Measurements from ENCODE around the gene TIMM44.

DNA sequence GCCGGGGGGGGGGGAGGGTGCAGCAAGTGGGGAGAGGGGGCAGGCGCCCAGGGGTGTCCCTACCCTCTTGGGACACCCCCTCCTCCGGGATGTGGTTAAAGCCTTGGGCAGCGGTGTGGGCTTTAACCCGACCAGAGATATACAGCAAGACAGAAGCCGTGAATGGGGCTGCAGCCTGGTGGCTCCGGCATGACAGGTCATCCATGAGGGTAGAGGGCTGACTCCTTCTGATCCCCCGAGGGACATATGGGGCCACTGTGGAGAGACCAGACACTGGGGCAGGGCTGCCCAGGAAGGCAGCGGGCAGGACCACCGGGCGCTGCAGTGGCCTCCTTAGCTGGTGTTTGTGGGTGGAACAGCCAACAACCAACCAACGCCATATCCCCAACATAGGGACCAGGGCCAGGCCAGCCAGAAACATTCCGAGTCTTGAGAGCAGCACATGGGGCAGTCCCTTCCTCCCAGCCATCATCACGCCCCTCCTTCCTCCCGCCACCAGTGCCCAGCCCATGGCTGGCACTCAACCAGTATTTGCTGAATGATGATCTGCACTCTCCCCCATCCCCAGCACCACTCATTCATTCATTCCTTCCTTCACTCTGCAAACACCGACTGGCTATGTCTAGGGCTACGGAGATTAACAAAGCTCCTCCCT, 43.8 kb upstream of the TIMM44 start:
- TF ChIP-seq, protein P1, sequence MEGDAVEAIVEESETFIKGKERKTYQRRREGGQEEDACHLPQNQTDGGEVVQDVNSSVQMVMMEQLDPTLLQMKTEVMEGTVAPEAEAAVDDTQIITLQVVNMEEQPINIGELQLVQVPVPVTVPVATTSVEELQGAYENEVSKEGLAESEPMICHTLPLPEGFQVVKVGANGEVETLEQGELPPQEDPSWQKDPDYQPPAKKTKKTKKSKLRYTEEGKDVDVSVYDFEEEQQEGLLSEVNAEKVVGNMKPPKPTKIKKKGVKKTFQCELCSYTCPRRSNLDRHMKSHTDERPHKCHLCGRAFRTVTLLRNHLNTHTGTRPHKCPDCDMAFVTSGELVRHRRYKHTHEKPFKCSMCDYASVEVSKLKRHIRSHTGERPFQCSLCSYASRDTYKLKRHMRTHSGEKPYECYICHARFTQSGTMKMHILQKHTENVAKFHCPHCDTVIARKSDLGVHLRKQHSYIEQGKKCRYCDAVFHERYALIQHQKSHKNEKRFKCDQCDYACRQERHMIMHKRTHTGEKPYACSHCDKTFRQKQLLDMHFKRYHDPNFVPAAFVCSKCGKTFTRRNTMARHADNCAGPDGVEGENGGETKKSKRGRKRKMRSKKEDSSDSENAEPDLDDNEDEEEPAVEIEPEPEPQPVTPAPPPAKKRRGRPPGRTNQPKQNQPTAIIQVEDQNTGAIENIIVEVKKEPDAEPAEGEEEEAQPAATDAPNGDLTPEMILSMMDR (IDR thresholded peaks at IDR 0.05; ENCODE audit: low read depth, low read length) = no peak
- TF ChIP-seq POLR2A (IDR thresholded peaks at IDR 0.05; ENCODE audit: extremely low read depth, insufficient read length) = no peak
- no peak for TF ChIP-seq MYC (IDR thresholded peaks at IDR 0.05; ENCODE audit: low read depth, low read length)
- TF ChIP-seq, protein P2, sequence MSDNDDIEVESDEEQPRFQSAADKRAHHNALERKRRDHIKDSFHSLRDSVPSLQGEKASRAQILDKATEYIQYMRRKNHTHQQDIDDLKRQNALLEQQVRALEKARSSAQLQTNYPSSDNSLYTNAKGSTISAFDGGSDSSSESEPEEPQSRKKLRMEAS (IDR thresholded peaks at IDR 0.05; ENCODE audit: low read depth, low read length) = no peak
